ENCODE measurements around the gene INPP5D.

- TF ChIP-seq, protein P1, sequence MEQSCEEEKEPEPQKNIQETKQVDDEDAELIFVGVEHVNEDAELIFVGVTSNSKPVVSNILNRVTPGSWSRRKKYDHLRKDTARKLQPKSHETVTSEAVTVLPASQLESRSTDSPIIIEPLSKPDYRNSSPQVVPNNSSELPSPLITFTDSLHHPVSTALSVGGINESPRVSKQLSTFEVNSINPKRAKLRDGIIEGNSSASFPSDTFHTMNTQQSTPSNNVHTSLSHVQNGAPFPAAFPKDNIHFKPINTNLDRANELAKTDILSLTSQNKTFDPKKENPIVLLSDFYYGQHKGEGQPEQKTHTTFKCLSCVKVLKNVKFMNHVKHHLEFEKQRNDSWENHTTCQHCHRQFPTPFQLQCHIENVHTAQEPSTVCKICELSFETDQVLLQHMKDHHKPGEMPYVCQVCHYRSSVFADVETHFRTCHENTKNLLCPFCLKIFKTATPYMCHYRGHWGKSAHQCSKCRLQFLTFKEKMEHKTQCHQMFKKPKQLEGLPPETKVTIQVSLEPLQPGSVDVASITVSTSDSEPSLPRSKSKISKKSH (CRISPR knock-in tag; IDR thresholded peaks at IDR 0.05; ENCODE audit: borderline replicate concordance) = no peak
- TF ChIP-seq CTCF (CRISPR knock-in tag; IDR thresholded peaks at IDR 0.05) (no peak), STAT5B (CRISPR knock-in tag; IDR thresholded peaks at IDR 0.05) (no peak), FOXK1 (CRISPR knock-in tag; IDR thresholded peaks at IDR 0.05; ENCODE audit: borderline replicate concordance, low read depth) (no peak), ZNF704 (CRISPR knock-in tag; IDR thresholded peaks at IDR 0.05; ENCODE audit: borderline replicate concordance) (no peak)
Observed at GRCh38 chr2:233171344-233171743, 111.2 kb downstream of the INPP5D start.
